H9 (cell line): ENCODE results near the gene ADAM33. TPM values are rescaled to one million over a fixed set of nuclear protein-coding genes. Genes with fewer than 3 reads are reported as not detected.

Source experiments
- DNase-seq: peaks from one replicate; pipeline ENCODE4 v3.0.0-alpha.2; 2017
- H2AFZ ChIP-seq: one replicate; pipeline ENCODE4 v1.6.1; 2013; ENCODE audit warnings: mild to moderate bottlenecking, low read length, control low read depth, moderate library complexity
- H2AK5ac ChIP-seq: 2 replicates; pipeline ENCODE4 v1.6.1; 2013; ENCODE audit warnings: low read length, control low read depth, mixed read lengths; ENCODE audit not compliant: insufficient read length
- H2BK120ac ChIP-seq: one replicate; pipeline ENCODE4 v1.6.1; 2013; ENCODE audit warnings: low read depth, mild to moderate bottlenecking, low read length, control low read depth, inconsistent platforms; ENCODE audit not compliant: poor library complexity, severe bottlenecking
- H2BK12ac ChIP-seq: 2 replicates; pipeline ENCODE4 v1.6.1; 2013; ENCODE audit warnings: low read length, control low read depth, mixed read lengths, low read depth; ENCODE audit not compliant: insufficient read length
- H2BK15ac ChIP-seq: 2 replicates; pipeline ENCODE4 v1.6.1; 2013; ENCODE audit warnings: low read depth, low read length, control low read depth
- H2BK20ac ChIP-seq: one replicate; pipeline ENCODE4 v1.6.1; 2013; ENCODE audit warnings: low read depth, mild to moderate bottlenecking, low read length, control low read depth, inconsistent platforms; ENCODE audit not compliant: poor library complexity, severe bottlenecking
- H2BK5ac ChIP-seq: 2 replicates; pipeline ENCODE4 v1.6.1; 2013; ENCODE audit warnings: low read length, control low read depth, mixed read lengths; ENCODE audit not compliant: insufficient read length
- H3K14ac ChIP-seq: 2 replicates; pipeline ENCODE4 v1.6.1; 2013; ENCODE audit warnings: low read length, control low read depth; ENCODE audit not compliant: insufficient read depth
- H3K18ac ChIP-seq: 2 replicates; pipeline ENCODE4 v1.6.1; 2013; ENCODE audit warnings: low read depth, mild to moderate bottlenecking, mixed read lengths, low read length, control low read depth; ENCODE audit not compliant: insufficient read length
- H3K23ac ChIP-seq: 2 replicates; pipeline ENCODE4 v1.6.1; 2013; ENCODE audit warnings: low read length, control low read depth, mixed read lengths, low read depth; ENCODE audit not compliant: insufficient read length
- H3K23me2 ChIP-seq: 2 replicates; pipeline ENCODE4 v1.6.1; 2013; ENCODE audit warnings: low read depth, mild to moderate bottlenecking, mixed read lengths, low read length, control low read depth; ENCODE audit not compliant: insufficient read length, poor library complexity, severe bottlenecking
- H3K27ac ChIP-seq: 2 replicates; pipeline ENCODE4 v1.5.1; 2013; ENCODE audit warnings: low read length, control low read depth, mixed read lengths, low read depth; ENCODE audit not compliant: insufficient read length
- H3K27me3 ChIP-seq: 2 replicates; pipeline ENCODE4 v1.6.1; 2013; ENCODE audit warnings: low read length, control low read depth, inconsistent platforms; ENCODE audit not compliant: insufficient read depth
- H3K4ac ChIP-seq: 2 replicates; pipeline ENCODE4 v1.6.1; 2013; ENCODE audit warnings: low read depth, mild to moderate bottlenecking, control low read depth, inconsistent platforms, low read length, moderate library complexity
- H3K4me1 ChIP-seq: 2 replicates; pipeline ENCODE4 v1.6.1; 2013; ENCODE audit warnings: low read length, control low read depth, inconsistent platforms; ENCODE audit not compliant: insufficient read depth
- H3K4me2 ChIP-seq: 2 replicates; pipeline ENCODE4 v1.6.1; 2013; ENCODE audit warnings: low read length, control low read depth, mixed read lengths; ENCODE audit not compliant: insufficient read length, insufficient read depth
- H3K56ac ChIP-seq: 2 replicates; pipeline ENCODE4 v1.6.1; 2013; ENCODE audit warnings: low read depth, mild to moderate bottlenecking, mixed read lengths, low read length, control low read depth; ENCODE audit not compliant: insufficient read length
- H3K79me1 ChIP-seq: 2 replicates; pipeline ENCODE4 v1.6.1; 2013; ENCODE audit warnings: low read depth, mild to moderate bottlenecking, moderate library complexity, low read length, control low read depth, inconsistent platforms; ENCODE audit not compliant: insufficient read depth, poor library complexity, severe bottlenecking
- H3K79me2 ChIP-seq: 2 replicates; pipeline ENCODE4 v1.6.1; 2013; ENCODE audit warnings: low read length, control low read depth, inconsistent platforms; ENCODE audit not compliant: insufficient read depth
- H3K9ac ChIP-seq: 2 replicates; pipeline ENCODE4 v1.6.1; 2013; ENCODE audit warnings: low read length, control low read depth, mixed read lengths; ENCODE audit not compliant: insufficient read length; ENCODE audit errors: extremely low read depth
- H3K9me3 ChIP-seq: one replicate; pipeline ENCODE4 v1.6.1; 2013; ENCODE audit warnings: low read depth, low read length, inconsistent platforms; ENCODE audit not compliant: control insufficient read depth
- H3T11ph ChIP-seq: one replicate; pipeline ENCODE4 v1.6.1; 2013; ENCODE audit warnings: mild to moderate bottlenecking, low read length, control low read depth, inconsistent platforms
- H4K20me1 ChIP-seq: one replicate; pipeline ENCODE4 v1.6.1; 2013; ENCODE audit not compliant: control insufficient read depth, insufficient read length, insufficient read depth
- H4K5ac ChIP-seq: 2 replicates; pipeline ENCODE4 v1.6.1; 2013; ENCODE audit warnings: low read depth, mild to moderate bottlenecking, mixed read lengths, low read length, control low read depth; ENCODE audit not compliant: insufficient read length
- H4K8ac ChIP-seq: replicated peaks from 2 replicates; pipeline ENCODE4 v1.6.1; 2013; ENCODE audit warnings: low read length, control low read depth, mixed read lengths, low read depth; ENCODE audit not compliant: insufficient read length
- H4K91ac ChIP-seq: 2 replicates; pipeline ENCODE4 v1.6.1; 2013; ENCODE audit warnings: low read depth, mild to moderate bottlenecking, moderate library complexity, mixed read lengths, low read length, control low read depth; ENCODE audit not compliant: insufficient read length
- H3K27ac Mint-ChIP-seq, 3 experiments: 2 replicates in 2 of 3; 3 replicates in 1 of 3; pipeline ENCODE4 v1.8.0; 2020 to 2021; ENCODE audit warnings: mixed read lengths in 3 of 3, mild to moderate bottlenecking in 1 of 3, moderate library complexity in 1 of 3
- H3K27me3 Mint-ChIP-seq: 2 replicates; pipeline ENCODE4 v1.8.0; 2021; ENCODE audit warnings: low read depth, mild to moderate bottlenecking, moderate library complexity, mixed read lengths
- H3K36me3 Mint-ChIP-seq, 3 experiments: 2 replicates in 2 of 3; 3 replicates in 1 of 3; pipeline ENCODE4 v1.8.0; 2020 to 2021; ENCODE audit warnings: low read depth in 3 of 3, mixed read lengths in 3 of 3; ENCODE audit not compliant: insufficient read depth in 1 of 3
- H3K4me1 Mint-ChIP-seq, 2 experiments: 2 replicates each; pipeline ENCODE4 v1.8.0; 2020; ENCODE audit warnings: mixed read lengths in 2 of 2
- H3K4me3 Mint-ChIP-seq, 2 experiments: 2 replicates in 1 of 2; 3 replicates in 1 of 2; pipeline ENCODE4 v1.8.0; 2020 to 2021; ENCODE audit warnings: mild to moderate bottlenecking in 2 of 2, mixed read lengths in 2 of 2, moderate library complexity in 1 of 2
- H3K9me3 Mint-ChIP-seq, 2 experiments: 2 replicates in 1 of 2; 3 replicates in 1 of 2; pipeline ENCODE4 v1.8.0; 2020; ENCODE audit warnings: mild to moderate bottlenecking in 2 of 2, mixed read lengths in 2 of 2, moderate library complexity in 1 of 2
- WGBS: extraction: QIAGEN DNeasy Blood & Tissue Kit; methylation state at CpG from one replicate; pipeline ENCODE4 v1.1.7; 2013; ENCODE audit warnings: missing lambda C conversion rate, low lambda C conversion rate, mixed read lengths; ENCODE audit not compliant: insufficient read length; ENCODE audit errors: extremely low coverage; 5-methylcytosine and 5-hydroxymethylcytosine counted together
- total RNA-seq: library from RNA; stranded (reverse); gene quantifications from 2 replicates; pipeline ENCODE4 v1.2.1, GENCODE V29; 2021
- TF ChIP-seq, protein P1 (sequence below): fragments of 200-600 bp; sonication (generic); conservative IDR thresholded peaks from 3 replicates; pipeline ENCODE4 v1.8.0; 2021; ENCODE audit warnings: antibody characterized with exemption, mild to moderate bottlenecking

The ADAM33 gene
- total RNA-seq, 1 experiment from 2014 or later = 4.0 TPM

DNA sequence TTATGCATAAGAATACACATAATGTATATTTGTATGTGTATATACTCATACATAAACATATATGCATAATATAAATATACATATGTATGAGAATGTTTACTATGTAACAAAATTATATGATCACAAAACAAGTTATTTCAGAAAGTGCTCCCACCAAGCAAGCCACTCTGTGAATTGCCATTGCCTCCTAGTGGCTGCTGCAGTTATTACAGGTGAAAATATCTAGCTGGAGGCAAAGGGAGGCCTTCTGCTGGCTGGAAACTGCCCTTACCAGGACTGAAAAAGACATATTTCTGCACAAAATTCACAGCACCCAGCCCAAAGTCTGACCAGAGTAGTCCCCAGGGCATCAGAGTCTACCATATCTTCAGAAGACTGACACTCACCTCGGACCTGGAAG, 14.4 kb upstream of the ADAM33 start:
- Histone ChIP-seq H3K4me2 (no peak overlapping the region), H3K27me3 (no peaks in the 10 kb centered on the region), H2AK5ac (no peak overlapping the region), H3T11ph (no peak overlapping the region), H3K18ac (no peak overlapping the region), H4K8ac (no peak overlapping the region), H2BK5ac (no peak overlapping the region), H3K23ac (no peak overlapping the region), H2BK15ac (no peak overlapping the region), H3K23me2 (no peaks in the 10 kb centered on the region), H2BK12ac (no peak overlapping the region), H2AFZ (no peak overlapping the region), H4K91ac (no peak overlapping the region), H4K5ac (no peak overlapping the region), H3K4ac (no peak overlapping the region), H3K27ac (no peak overlapping the region), H3K79me2 (no peaks in the 10 kb centered on the region), H3K56ac (no peak overlapping the region), H3K9me3 (no peaks in the 10 kb centered on the region), H3K9ac (no peak overlapping the region), H2BK120ac (no peak overlapping the region), H4K20me1 (no peaks in the 10 kb centered on the region), H3K14ac (no peak overlapping the region), H3K4me1 (no peaks in the 10 kb centered on the region), H2BK20ac (no peak overlapping the region), H3K79me1 (no peaks in the 10 kb centered on the region)
- Mint-ChIP-seq H3K27me3 (no peaks in the 10 kb centered on the region), H3K27ac (peak overlapping the region in 1 of 3 experiments; percentile 40; a peak in 1 of 7 replicates), H3K4me3 (no peak overlapping the region), H3K36me3 (no peaks in the 10 kb centered on the region; a peak in 1 of 7 replicates), H3K9me3 (peaks cover 3% of the 10 kb centered on the region in 2 experiments; a peak in 3 of 5 replicates), H3K4me1 (no peaks in the 10 kb centered on the region)
- DNase-seq = no peak
- TF ChIP-seq, protein P1, sequence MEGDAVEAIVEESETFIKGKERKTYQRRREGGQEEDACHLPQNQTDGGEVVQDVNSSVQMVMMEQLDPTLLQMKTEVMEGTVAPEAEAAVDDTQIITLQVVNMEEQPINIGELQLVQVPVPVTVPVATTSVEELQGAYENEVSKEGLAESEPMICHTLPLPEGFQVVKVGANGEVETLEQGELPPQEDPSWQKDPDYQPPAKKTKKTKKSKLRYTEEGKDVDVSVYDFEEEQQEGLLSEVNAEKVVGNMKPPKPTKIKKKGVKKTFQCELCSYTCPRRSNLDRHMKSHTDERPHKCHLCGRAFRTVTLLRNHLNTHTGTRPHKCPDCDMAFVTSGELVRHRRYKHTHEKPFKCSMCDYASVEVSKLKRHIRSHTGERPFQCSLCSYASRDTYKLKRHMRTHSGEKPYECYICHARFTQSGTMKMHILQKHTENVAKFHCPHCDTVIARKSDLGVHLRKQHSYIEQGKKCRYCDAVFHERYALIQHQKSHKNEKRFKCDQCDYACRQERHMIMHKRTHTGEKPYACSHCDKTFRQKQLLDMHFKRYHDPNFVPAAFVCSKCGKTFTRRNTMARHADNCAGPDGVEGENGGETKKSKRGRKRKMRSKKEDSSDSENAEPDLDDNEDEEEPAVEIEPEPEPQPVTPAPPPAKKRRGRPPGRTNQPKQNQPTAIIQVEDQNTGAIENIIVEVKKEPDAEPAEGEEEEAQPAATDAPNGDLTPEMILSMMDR = peak; percentile 68
- no CpG with 5 or more reads among the region's 1 CpG for WGBS
